H9 (cell line): ENCODE measurements around the gene XXYLT1. TPM values are rescaled to one million over a fixed set of nuclear protein-coding genes. Genes with fewer than 3 reads are reported as not detected.

Source experiments
- DNase-seq: peaks from one replicate; pipeline ENCODE4 v3.0.0-alpha.2; 2017
- H2AFZ ChIP-seq: one replicate; pipeline ENCODE4 v1.6.1; 2013; ENCODE audit warnings: mild to moderate bottlenecking, low read length, control low read depth, moderate library complexity
- H2AK5ac ChIP-seq: 2 replicates; pipeline ENCODE4 v1.6.1; 2013; ENCODE audit warnings: low read length, control low read depth, mixed read lengths; ENCODE audit not compliant: insufficient read length
- H2BK120ac ChIP-seq: one replicate; pipeline ENCODE4 v1.6.1; 2013; ENCODE audit warnings: low read depth, mild to moderate bottlenecking, low read length, control low read depth, inconsistent platforms; ENCODE audit not compliant: poor library complexity, severe bottlenecking
- H2BK12ac ChIP-seq: 2 replicates; pipeline ENCODE4 v1.6.1; 2013; ENCODE audit warnings: low read length, control low read depth, mixed read lengths, low read depth; ENCODE audit not compliant: insufficient read length
- H2BK15ac ChIP-seq: 2 replicates; pipeline ENCODE4 v1.6.1; 2013; ENCODE audit warnings: low read depth, low read length, control low read depth
- H2BK20ac ChIP-seq: one replicate; pipeline ENCODE4 v1.6.1; 2013; ENCODE audit warnings: low read depth, mild to moderate bottlenecking, low read length, control low read depth, inconsistent platforms; ENCODE audit not compliant: poor library complexity, severe bottlenecking
- H2BK5ac ChIP-seq: 2 replicates; pipeline ENCODE4 v1.6.1; 2013; ENCODE audit warnings: low read length, control low read depth, mixed read lengths; ENCODE audit not compliant: insufficient read length
- H3K14ac ChIP-seq: 2 replicates; pipeline ENCODE4 v1.6.1; 2013; ENCODE audit warnings: low read length, control low read depth; ENCODE audit not compliant: insufficient read depth
- H3K18ac ChIP-seq: 2 replicates; pipeline ENCODE4 v1.6.1; 2013; ENCODE audit warnings: low read depth, mild to moderate bottlenecking, mixed read lengths, low read length, control low read depth; ENCODE audit not compliant: insufficient read length
- H3K23ac ChIP-seq: 2 replicates; pipeline ENCODE4 v1.6.1; 2013; ENCODE audit warnings: low read length, control low read depth, mixed read lengths, low read depth; ENCODE audit not compliant: insufficient read length
- H3K23me2 ChIP-seq: 2 replicates; pipeline ENCODE4 v1.6.1; 2013; ENCODE audit warnings: low read depth, mild to moderate bottlenecking, mixed read lengths, low read length, control low read depth; ENCODE audit not compliant: insufficient read length, poor library complexity, severe bottlenecking
- H3K27ac ChIP-seq: 2 replicates; pipeline ENCODE4 v1.5.1; 2013; ENCODE audit warnings: low read length, control low read depth, mixed read lengths, low read depth; ENCODE audit not compliant: insufficient read length
- H3K27me3 ChIP-seq: 2 replicates; pipeline ENCODE4 v1.6.1; 2013; ENCODE audit warnings: low read length, control low read depth, inconsistent platforms; ENCODE audit not compliant: insufficient read depth
- H3K4ac ChIP-seq: 2 replicates; pipeline ENCODE4 v1.6.1; 2013; ENCODE audit warnings: low read depth, mild to moderate bottlenecking, control low read depth, inconsistent platforms, low read length, moderate library complexity
- H3K4me1 ChIP-seq: 2 replicates; pipeline ENCODE4 v1.6.1; 2013; ENCODE audit warnings: low read length, control low read depth, inconsistent platforms; ENCODE audit not compliant: insufficient read depth
- H3K4me2 ChIP-seq: 2 replicates; pipeline ENCODE4 v1.6.1; 2013; ENCODE audit warnings: low read length, control low read depth, mixed read lengths; ENCODE audit not compliant: insufficient read length, insufficient read depth
- H3K56ac ChIP-seq: 2 replicates; pipeline ENCODE4 v1.6.1; 2013; ENCODE audit warnings: low read depth, mild to moderate bottlenecking, mixed read lengths, low read length, control low read depth; ENCODE audit not compliant: insufficient read length
- H3K79me1 ChIP-seq: 2 replicates; pipeline ENCODE4 v1.6.1; 2013; ENCODE audit warnings: low read depth, mild to moderate bottlenecking, moderate library complexity, low read length, control low read depth, inconsistent platforms; ENCODE audit not compliant: insufficient read depth, poor library complexity, severe bottlenecking
- H3K79me2 ChIP-seq: 2 replicates; pipeline ENCODE4 v1.6.1; 2013; ENCODE audit warnings: low read length, control low read depth, inconsistent platforms; ENCODE audit not compliant: insufficient read depth
- H3K9ac ChIP-seq: 2 replicates; pipeline ENCODE4 v1.6.1; 2013; ENCODE audit warnings: low read length, control low read depth, mixed read lengths; ENCODE audit not compliant: insufficient read length; ENCODE audit errors: extremely low read depth
- H3K9me3 ChIP-seq: one replicate; pipeline ENCODE4 v1.6.1; 2013; ENCODE audit warnings: low read depth, low read length, inconsistent platforms; ENCODE audit not compliant: control insufficient read depth
- H3T11ph ChIP-seq: one replicate; pipeline ENCODE4 v1.6.1; 2013; ENCODE audit warnings: mild to moderate bottlenecking, low read length, control low read depth, inconsistent platforms
- H4K20me1 ChIP-seq: one replicate; pipeline ENCODE4 v1.6.1; 2013; ENCODE audit not compliant: control insufficient read depth, insufficient read length, insufficient read depth
- H4K5ac ChIP-seq: 2 replicates; pipeline ENCODE4 v1.6.1; 2013; ENCODE audit warnings: low read depth, mild to moderate bottlenecking, mixed read lengths, low read length, control low read depth; ENCODE audit not compliant: insufficient read length
- H4K8ac ChIP-seq: replicated peaks from 2 replicates; pipeline ENCODE4 v1.6.1; 2013; ENCODE audit warnings: low read length, control low read depth, mixed read lengths, low read depth; ENCODE audit not compliant: insufficient read length
- H4K91ac ChIP-seq: 2 replicates; pipeline ENCODE4 v1.6.1; 2013; ENCODE audit warnings: low read depth, mild to moderate bottlenecking, moderate library complexity, mixed read lengths, low read length, control low read depth; ENCODE audit not compliant: insufficient read length
- H3K27ac Mint-ChIP-seq, 3 experiments: 2 replicates in 2 of 3; 3 replicates in 1 of 3; pipeline ENCODE4 v1.8.0; 2020 to 2021; ENCODE audit warnings: mixed read lengths in 3 of 3, mild to moderate bottlenecking in 1 of 3, moderate library complexity in 1 of 3
- H3K27me3 Mint-ChIP-seq: 2 replicates; pipeline ENCODE4 v1.8.0; 2021; ENCODE audit warnings: low read depth, mild to moderate bottlenecking, moderate library complexity, mixed read lengths
- H3K36me3 Mint-ChIP-seq, 3 experiments: 2 replicates in 2 of 3; 3 replicates in 1 of 3; pipeline ENCODE4 v1.8.0; 2020 to 2021; ENCODE audit warnings: low read depth in 3 of 3, mixed read lengths in 3 of 3; ENCODE audit not compliant: insufficient read depth in 1 of 3
- H3K4me1 Mint-ChIP-seq, 2 experiments: 2 replicates each; pipeline ENCODE4 v1.8.0; 2020; ENCODE audit warnings: mixed read lengths in 2 of 2
- H3K4me3 Mint-ChIP-seq, 2 experiments: 2 replicates in 1 of 2; 3 replicates in 1 of 2; pipeline ENCODE4 v1.8.0; 2020 to 2021; ENCODE audit warnings: mild to moderate bottlenecking in 2 of 2, mixed read lengths in 2 of 2, moderate library complexity in 1 of 2
- H3K9me3 Mint-ChIP-seq, 2 experiments: 2 replicates in 1 of 2; 3 replicates in 1 of 2; pipeline ENCODE4 v1.8.0; 2020; ENCODE audit warnings: mild to moderate bottlenecking in 2 of 2, mixed read lengths in 2 of 2, moderate library complexity in 1 of 2
- CTCF ChIP-seq: fragments of 200-600 bp; sonication (generic); conservative IDR thresholded peaks from 3 replicates; pipeline ENCODE4 v1.8.0; 2021; ENCODE audit warnings: antibody characterized with exemption, mild to moderate bottlenecking
- WGBS: extraction: QIAGEN DNeasy Blood & Tissue Kit; methylation state at CpG from one replicate; pipeline ENCODE4 v1.1.7; 2013; ENCODE audit warnings: missing lambda C conversion rate, low lambda C conversion rate, mixed read lengths; ENCODE audit not compliant: insufficient read length; ENCODE audit errors: extremely low coverage; 5-methylcytosine and 5-hydroxymethylcytosine counted together
- total RNA-seq: library from RNA; stranded (reverse); gene quantifications from 2 replicates; pipeline ENCODE4 v1.2.1, GENCODE V29; 2021

XXYLT1 gene
- total RNA-seq, 1 experiment from 2014 or later = 22.7 TPM

- DNase-seq = no peak
- no peak overlapping the region for H3K56ac ChIP-seq
Observed at GRCh38 chr3:195208183-195208582, 62.8 kb downstream of the XXYLT1 start.

More at GRCh38 chr3:195208183-195208582, 62.8 kb downstream of the XXYLT1 start:
- Histone ChIP-seq H4K20me1 (no peaks in the 10 kb centered on the region), H4K91ac (no peak overlapping the region), H3K4me1 (peaks cover 2% of the 10 kb centered on the region), H3K14ac (no peak overlapping the region; the same call in 1 of the 2 replicates), H3K79me1 (peaks cover 4% of the 10 kb centered on the region), H3K9ac (no peak overlapping the region), H2BK5ac (no peak overlapping the region), H2BK15ac (no peak overlapping the region), H3K27ac (no peak overlapping the region), H3K79me2 (peaks cover 2% of the 10 kb centered on the region; the same call in 1 of the 2 replicates), H3K4me2 (no peak overlapping the region), H3K9me3 (no peaks in the 10 kb centered on the region), H4K8ac (no peak overlapping the region), H2BK12ac (no peak overlapping the region), H3K4ac (no peak overlapping the region), H4K5ac (no peak overlapping the region), H3T11ph (no peak overlapping the region), H3K23me2 (no peaks in the 10 kb centered on the region), H3K27me3 (no peaks in the 10 kb centered on the region), H3K18ac (no peak overlapping the region), H2AFZ (no peak overlapping the region), H2BK20ac (no peak overlapping the region), H2BK120ac (no peak overlapping the region), H2AK5ac (no peak overlapping the region), H3K23ac (no peak overlapping the region)
- no peak overlapping the region for H3K4me3 Mint-ChIP-seq
- H3K27me3 Mint-ChIP-seq = no peaks in the 10 kb centered on the region; the same call in 1 of the 2 replicates
- H3K27ac Mint-ChIP-seq = peak overlapping the region in 2 of 3 experiments; percentile 46 to 65; a peak in 4 of 7 replicates
- WGBS = no CpG with 5 or more reads among the region's 9 CpGs
- H3K4me1 Mint-ChIP-seq = peaks cover 38 to 42% of the 10 kb centered on the region in 2 experiments
- H3K9me3 Mint-ChIP-seq = no peaks in the 10 kb centered on the region; a peak in 2 of 5 replicates
- no peak for TF ChIP-seq CTCF
- H3K36me3 Mint-ChIP-seq = peaks cover 8 to 22% (median 15%) of the 10 kb centered on the region in 3 experiments; a peak in 6 of 7 replicates
